IgD-negative memory B cell (primary cell): ENCODE measurements around the gene ANO2. TPM values are rescaled to one million over a fixed set of nuclear protein-coding genes. Genes with fewer than 3 reads are reported as not detected.

Experiments used
- H3K27ac Mint-ChIP-seq, 3 donors: one replicate each; pipeline ENCODE4 v1.8.0; 2020 to 2022; ENCODE audit warnings: mild to moderate bottlenecking in 3 of 3, mixed read lengths in 3 of 3, moderate library complexity in 1 of 3
- H3K27me3 Mint-ChIP-seq: one replicate; pipeline ENCODE4 v1.8.0; 2021; ENCODE audit warnings: mixed read lengths
- H3K36me3 Mint-ChIP-seq: one replicate; pipeline ENCODE4 v1.8.0; 2020; ENCODE audit warnings: mild to moderate bottlenecking, mixed read lengths
- H3K4me1 Mint-ChIP-seq, 3 donors: one replicate each; pipeline ENCODE4 v1.8.0; 2020 to 2022; ENCODE audit warnings: mixed read lengths in 3 of 3, mild to moderate bottlenecking in 1 of 3
- H3K4me3 Mint-ChIP-seq, 4 donors: one replicate each; pipeline ENCODE4 v1.8.0; 2020 to 2022; ENCODE audit warnings: mild to moderate bottlenecking in 4 of 4, mixed read lengths in 4 of 4, moderate library complexity in 3 of 4
- H3K9me3 Mint-ChIP-seq, 3 donors: one replicate each; pipeline ENCODE4 v1.8.0; 2020 to 2021; ENCODE audit warnings: mixed read lengths in 3 of 3, mild to moderate bottlenecking in 1 of 3
- polyA plus RNA-seq: library from polyadenylated mRNA; unstranded; fragments of 300-500 nt; fragmentation: Illumina TruSeq; gene quantifications from one replicate; pipeline ENCODE4 v1.2.3, GENCODE V29; 2021

ANO2 gene
- polyA plus RNA-seq, 1 donor from 2014 or later, result not detected

DNA sequence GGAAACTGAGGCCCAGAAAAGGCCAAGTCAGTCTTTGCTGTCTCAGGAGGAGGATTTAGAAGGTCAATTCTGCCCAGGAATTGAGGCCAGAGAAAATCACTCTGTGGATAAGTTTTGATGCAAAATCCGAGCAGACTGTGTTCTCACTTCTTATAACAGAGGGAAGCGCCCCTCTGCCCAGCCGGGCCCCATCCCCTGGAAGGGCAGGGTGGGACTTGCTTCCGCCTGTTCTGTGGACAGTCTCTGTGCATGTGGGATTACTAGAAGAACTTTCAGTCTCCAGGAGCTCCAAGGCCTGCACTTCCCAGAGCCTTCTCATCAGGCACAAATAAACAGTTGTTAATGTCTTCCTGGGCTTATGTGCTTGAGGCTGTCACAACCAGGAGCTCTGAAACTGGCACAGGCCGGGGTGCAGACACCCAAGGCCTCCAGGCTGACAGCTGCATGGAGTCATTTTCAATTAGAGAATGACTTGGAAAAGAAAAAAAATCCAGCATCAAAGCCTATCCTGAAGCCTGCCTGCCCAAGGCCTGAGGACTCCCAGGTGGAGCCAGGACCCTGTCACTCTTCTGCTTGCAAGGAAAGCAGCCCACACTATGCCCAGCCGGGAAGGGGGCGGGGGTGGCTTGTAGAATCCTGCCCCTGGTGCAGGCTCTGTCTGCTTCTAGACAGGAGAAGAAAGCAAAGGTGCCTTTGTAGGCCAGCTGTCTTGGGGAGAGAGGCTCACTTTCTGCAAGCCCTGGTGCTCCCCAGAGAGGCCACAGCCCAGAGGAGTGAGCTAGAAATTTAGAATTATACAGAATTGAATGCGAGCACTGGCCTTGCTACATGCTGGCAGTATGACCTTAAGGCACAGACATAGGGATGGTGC is 428.5 kb downstream of the ANO2 start:
- Mint-ChIP-seq H3K4me1 (no peaks in the 10 kb centered on the region), H3K9me3 (no peaks in the 10 kb centered on the region), H3K36me3 (no peaks in the 10 kb centered on the region), H3K27ac (no peak overlapping the region), H3K4me3 (no peak overlapping the region), H3K27me3 (peaks cover 3% of the 10 kb centered on the region)

DNA sequence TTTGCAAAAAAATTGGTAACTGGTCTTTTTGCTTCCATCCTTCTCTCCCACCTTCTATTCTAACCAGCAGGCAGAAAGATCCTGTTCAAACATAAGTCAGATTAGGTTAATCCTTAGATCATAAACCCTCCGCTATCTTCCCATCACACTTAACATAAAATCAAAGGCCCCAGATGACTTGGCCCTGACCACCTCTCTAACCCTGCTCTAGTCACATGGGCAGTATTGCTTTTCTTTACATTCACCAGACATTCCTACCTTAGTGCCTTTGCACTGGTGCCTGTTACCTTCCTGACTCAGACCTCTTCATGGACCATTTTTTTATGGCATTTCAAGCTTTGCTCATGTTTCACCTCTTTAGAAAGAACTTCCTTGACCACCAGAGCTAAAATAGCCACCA is 429.6 kb downstream of the ANO2 start:
- H3K4me3 Mint-ChIP-seq, result no peak overlapping the region
- H3K27me3 Mint-ChIP-seq, result peaks cover 8% of the 10 kb centered on the region
- no peaks in the 10 kb centered on the region for H3K4me1 Mint-ChIP-seq
- no peaks in the 10 kb centered on the region for H3K9me3 Mint-ChIP-seq
- H3K36me3 Mint-ChIP-seq, result no peaks in the 10 kb centered on the region
- H3K27ac Mint-ChIP-seq, result no peak overlapping the region

DNA sequence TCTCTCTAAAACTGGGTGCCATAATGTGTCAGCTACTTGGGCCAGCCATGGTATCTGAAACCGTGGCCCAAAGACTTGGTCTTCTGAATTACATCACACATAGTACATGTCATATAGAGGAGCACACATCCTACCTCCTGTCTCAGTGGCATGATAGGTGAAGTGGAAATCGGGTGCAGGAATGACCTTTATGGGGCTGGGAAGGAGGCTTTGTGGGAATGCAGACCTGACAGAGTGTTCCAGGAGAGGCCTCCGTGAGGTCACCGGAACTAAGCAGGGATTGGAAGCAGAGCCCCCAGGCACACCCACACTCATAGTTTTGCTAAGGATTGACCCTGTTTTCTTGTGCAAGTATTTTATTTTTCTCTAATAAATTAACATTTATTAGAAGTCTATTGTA is 430.5 kb downstream of the ANO2 start:
- H3K27me3 Mint-ChIP-seq, result peaks cover 8% of the 10 kb centered on the region

DNA sequence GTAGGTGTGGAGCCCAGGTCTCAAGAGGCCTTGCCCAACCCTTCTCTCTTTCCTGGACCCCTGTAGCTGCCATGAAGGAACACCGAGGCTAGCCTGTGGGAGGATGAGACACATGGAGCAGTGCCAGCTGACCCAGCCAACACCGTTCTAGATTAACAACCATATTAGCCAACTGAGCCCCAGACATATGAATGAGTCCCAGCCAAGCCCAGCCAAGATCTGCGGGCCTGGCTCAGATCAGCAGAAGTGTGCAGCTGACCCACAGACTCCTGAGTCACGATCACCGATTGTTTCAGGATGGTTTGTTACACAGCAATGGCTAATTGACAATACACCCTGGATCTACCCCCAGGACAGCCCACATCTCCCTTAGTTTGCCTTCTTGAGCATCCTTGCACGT is 431.0 kb downstream of the ANO2 start:
- Mint-ChIP-seq H3K36me3 (no peaks in the 10 kb centered on the region), H3K4me3 (no peak overlapping the region), H3K27ac (no peak overlapping the region), H3K4me1 (no peaks in the 10 kb centered on the region), H3K27me3 (peaks cover 8% of the 10 kb centered on the region), H3K9me3 (no peaks in the 10 kb centered on the region)

More for the DNA sequence above, 430.5 kb downstream of the ANO2 start:
- Mint-ChIP-seq H3K9me3 (no peaks in the 10 kb centered on the region), H3K4me3 (no peak overlapping the region), H3K36me3 (no peaks in the 10 kb centered on the region), H3K4me1 (no peaks in the 10 kb centered on the region), H3K27ac (no peak overlapping the region)

DNA sequence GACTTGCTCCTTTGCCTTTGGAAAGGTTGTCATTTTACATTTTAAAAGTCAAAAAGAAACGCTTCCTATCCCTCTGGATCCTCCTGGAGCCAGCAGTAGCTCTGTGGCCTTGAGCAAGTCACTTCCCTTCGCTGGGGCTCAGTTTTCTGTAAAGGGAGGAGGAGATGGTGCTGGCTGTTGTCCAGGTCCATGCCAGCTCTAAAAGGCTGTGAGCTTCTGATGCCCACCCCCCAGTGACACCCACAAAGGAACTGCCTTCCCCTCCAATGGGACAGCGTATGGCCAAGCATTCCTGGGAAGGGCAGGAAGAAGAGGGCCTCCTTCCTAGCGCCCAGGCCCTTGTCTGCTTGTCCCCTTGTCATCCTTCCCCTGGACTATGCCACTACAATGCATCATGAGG is 431.7 kb downstream of the ANO2 start:
- Mint-ChIP-seq H3K27me3 (peaks cover 8% of the 10 kb centered on the region), H3K4me3 (no peak overlapping the region), H3K27ac (no peak overlapping the region), H3K36me3 (no peaks in the 10 kb centered on the region), H3K9me3 (no peaks in the 10 kb centered on the region), H3K4me1 (no peaks in the 10 kb centered on the region)

Other genes starting within 250 kb of the ANO2 start
- 0.11 TPM for gene VWF, start 179.4 kb upstream of the ANO2 start, polyA plus RNA-seq